NT2/D1 (cell line): ENCODE measurements around the gene CXCL16.

Experiments used
- DNase-seq: peaks from one replicate; pipeline ENCODE4 v3.0.0-alpha.2; 2011; ENCODE audit warnings: low read depth, low spot score
- H3K27me3 ChIP-seq: 2 replicates; pipeline ENCODE4 v1.6.0; 2011; ENCODE audit warnings: mild to moderate bottlenecking; ENCODE audit not compliant: insufficient read length, insufficient read depth
- H3K36me3 ChIP-seq: 2 replicates; pipeline ENCODE4 v1.6.1; 2011; ENCODE audit warnings: mild to moderate bottlenecking, low read length, mixed read lengths; ENCODE audit not compliant: insufficient read depth, insufficient read length
- H3K4me1 ChIP-seq: 2 replicates; pipeline ENCODE4 v1.5.1; 2011; ENCODE audit not compliant: insufficient read depth, insufficient read length
- H3K4me3 ChIP-seq: 2 replicates; pipeline ENCODE4 v1.5.1; 2011; ENCODE audit warnings: low read depth; ENCODE audit not compliant: insufficient read length
- H3K9ac ChIP-seq: 2 replicates; pipeline ENCODE4 v1.6.0; 2011; ENCODE audit warnings: low read depth; ENCODE audit not compliant: insufficient read length
- H3K9me3 ChIP-seq: 2 replicates; pipeline ENCODE4 v1.5.1; 2011; ENCODE audit warnings: mild to moderate bottlenecking, low read length; ENCODE audit not compliant: insufficient read depth
- SUZ12 ChIP-seq: IDR thresholded peaks from 2 replicates; pipeline ENCODE4 v1.6.1; 2011; ENCODE audit not compliant: insufficient read length, insufficient read depth; ENCODE audit errors: extremely low read depth
- YY1 ChIP-seq: IDR thresholded peaks from 2 replicates; pipeline ENCODE4 v1.6.1; 2011; ENCODE audit not compliant: insufficient read length, insufficient read depth
- ZNF274 ChIP-seq: IDR thresholded peaks from 2 replicates; pipeline ENCODE4 v1.6.1; 2011; ENCODE audit warnings: mild to moderate bottlenecking, low read depth, low read length

Gene CXCL16

DNA sequence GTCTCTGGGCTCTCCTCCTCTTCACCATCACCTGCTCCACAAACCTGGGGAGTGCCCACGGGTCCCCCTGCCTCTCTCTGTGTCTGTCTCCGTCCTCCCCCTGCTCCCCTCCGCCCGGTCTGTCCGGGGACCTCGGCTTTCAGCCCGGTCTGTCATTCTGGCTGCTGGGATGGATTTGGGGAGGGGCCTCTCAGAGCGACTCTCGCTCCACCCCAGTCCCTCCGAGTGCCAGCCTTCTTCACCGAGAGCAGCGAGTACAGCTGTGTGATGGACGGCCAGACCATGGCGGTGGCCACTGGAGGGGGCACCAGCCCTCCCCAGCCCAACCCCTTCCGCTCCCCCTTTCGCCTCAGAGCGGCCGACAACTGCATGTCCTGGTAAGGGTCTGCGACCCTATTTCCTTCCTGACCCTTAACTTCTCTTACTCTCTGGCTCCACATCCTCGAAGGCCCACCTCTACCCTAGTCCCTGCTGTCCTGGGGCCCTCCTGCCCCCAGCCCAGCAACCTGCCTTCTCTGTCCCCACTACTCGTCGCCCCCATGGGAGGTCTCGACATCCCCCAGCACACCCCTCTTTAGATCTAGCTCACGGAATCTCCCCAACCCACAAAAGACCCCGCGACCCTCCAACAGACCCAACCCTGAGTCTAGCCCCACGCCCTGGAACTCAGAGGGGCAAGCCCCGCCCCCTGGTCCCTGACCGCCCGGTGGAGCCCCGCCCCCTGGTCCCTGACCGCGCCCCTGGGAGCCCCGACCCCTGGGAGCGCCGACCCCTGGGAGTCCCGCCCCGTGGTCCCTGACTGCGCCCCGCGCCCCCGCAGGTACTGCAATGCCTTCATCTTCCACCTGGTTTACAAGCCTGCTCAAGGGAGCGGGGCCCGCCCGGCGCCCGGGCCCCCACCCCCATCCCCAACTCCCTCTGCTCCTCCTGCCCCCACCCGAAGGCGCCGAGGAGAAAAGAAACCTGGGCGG lies 5.6 kb upstream of the CXCL16 start:
- Histone ChIP-seq H3K4me1 (no peaks in the 10 kb centered on the region), H3K27me3 (peaks cover 40% of the 10 kb centered on the region), H3K36me3 (no peaks in the 10 kb centered on the region), H3K4me3 (no peak overlapping the region), H3K9me3 (no peaks in the 10 kb centered on the region), H3K9ac (no peak overlapping the region)
- TF ChIP-seq SUZ12: no peak
- TF ChIP-seq ZNF274: no peak
- no peak for TF ChIP-seq YY1
- no peak for DNase-seq

DNA sequence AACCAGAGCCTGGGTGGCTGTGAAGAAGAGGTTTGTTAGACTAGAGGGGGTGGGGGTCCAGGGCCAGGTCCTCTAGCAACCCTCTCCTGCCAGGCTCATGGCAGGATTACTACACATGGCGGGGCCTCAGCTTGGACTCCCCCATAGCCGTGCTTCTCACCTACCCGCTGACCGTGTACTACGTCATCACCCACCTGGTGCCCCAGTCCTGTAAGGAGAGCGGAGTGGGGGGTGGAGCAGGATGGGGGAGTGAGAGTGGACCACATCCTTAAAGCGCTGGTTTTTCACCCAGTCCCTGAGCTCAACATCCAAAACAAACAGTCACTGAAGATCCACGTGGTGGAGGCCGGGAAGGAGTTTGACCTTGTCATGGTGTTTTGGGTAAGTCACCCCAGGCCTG lies 4.2 kb upstream of the CXCL16 start:
- Histone ChIP-seq H3K9me3 (no peaks in the 10 kb centered on the region), H3K9ac (no peak overlapping the region), H3K36me3 (no peaks in the 10 kb centered on the region), H3K4me3 (no peak overlapping the region), H3K4me1 (no peaks in the 10 kb centered on the region), H3K27me3 (peaks cover 54% of the 10 kb centered on the region)
- no peak for TF ChIP-seq SUZ12
- no peak for DNase-seq

DNA sequence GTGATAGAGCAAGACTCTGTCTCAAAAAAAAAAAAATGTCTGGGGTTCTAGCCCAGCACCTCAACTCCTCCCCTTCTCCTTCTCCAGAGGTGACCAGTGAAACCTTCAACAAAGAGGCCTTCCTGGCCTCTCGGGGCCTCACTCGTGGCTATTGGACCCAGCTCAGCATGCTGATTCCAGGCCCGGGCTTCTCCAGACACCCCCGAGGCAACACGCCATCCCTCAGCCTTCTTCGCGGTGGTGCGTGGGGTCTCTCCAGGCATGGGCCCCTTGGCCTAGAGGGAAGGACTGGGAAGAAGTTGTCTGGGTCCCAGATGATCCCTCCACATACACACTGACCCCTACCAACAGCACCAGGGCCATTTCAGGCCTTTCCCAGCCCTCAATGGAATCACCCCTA lies 3.5 kb upstream of the CXCL16 start:
- peaks cover 1% of the 10 kb centered on the region for H3K4me1 ChIP-seq
- H3K36me3 ChIP-seq: no peaks in the 10 kb centered on the region
- DNase-seq: no peak
- peaks cover 60% of the 10 kb centered on the region for H3K27me3 ChIP-seq
- no peak overlapping the region for H3K9ac ChIP-seq
- no peak overlapping the region for H3K4me3 ChIP-seq
- TF ChIP-seq YY1 (no peak), ZNF274 (no peak), SUZ12 (no peak)
- no peaks in the 10 kb centered on the region for H3K9me3 ChIP-seq

DNA sequence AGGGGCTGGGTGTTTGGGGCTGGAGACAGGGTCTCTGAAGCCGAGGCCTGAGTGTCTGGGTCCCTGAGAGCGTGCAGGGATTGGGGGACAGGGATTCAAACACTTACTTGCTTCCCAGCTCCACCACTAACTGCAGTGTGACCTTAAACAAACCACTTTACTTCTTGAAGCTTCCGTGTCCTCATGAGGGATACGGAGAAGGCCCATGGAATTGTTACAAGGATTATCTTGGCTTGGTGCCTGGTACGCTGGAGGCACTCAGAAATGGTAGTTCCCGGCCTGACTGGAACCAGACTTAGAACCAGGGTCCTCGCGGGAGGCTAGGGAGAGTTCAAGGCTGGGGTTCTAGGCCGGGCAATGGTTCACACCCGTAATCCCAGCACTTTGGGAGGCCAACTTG lies 2.9 kb upstream of the CXCL16 start:
- TF ChIP-seq YY1: no peak
- TF ChIP-seq SUZ12: no peak
- no peak for TF ChIP-seq ZNF274
- Histone ChIP-seq H3K9ac (no peak overlapping the region), H3K36me3 (no peaks in the 10 kb centered on the region), H3K27me3 (peaks cover 64% of the 10 kb centered on the region), H3K4me3 (no peak overlapping the region), H3K9me3 (no peaks in the 10 kb centered on the region), H3K4me1 (peaks cover 3% of the 10 kb centered on the region)
- no peak for DNase-seq

DNA sequence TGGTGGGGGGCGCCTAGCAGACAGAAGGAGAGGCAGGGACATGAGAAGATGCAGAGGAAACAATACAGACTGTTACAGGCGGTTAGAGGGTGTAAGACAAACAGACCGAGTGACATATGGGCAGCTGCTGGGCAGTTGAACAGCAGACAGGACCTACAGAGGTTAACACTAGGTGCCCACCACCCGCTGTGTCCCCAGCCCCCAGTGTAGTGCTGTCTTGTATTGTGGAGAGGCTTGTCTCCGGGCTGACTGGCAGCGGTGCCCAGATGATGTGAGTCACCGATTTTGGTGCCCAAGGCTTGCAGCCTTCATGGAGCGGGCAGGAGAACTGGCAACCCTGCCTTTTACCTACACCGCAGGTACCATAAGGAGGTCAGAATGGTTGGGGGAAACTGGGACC lies 2.4 kb upstream of the CXCL16 start:
- no peak for TF ChIP-seq YY1
- no peak for TF ChIP-seq SUZ12
- TF ChIP-seq ZNF274: no peak
- H3K9ac ChIP-seq: no peak overlapping the region
- H3K9me3 ChIP-seq: no peaks in the 10 kb centered on the region
- no peaks in the 10 kb centered on the region for H3K36me3 ChIP-seq
- H3K27me3 ChIP-seq: peaks cover 64% of the 10 kb centered on the region
- H3K4me3 ChIP-seq: no peak overlapping the region
- H3K4me1 ChIP-seq: peaks cover 3% of the 10 kb centered on the region
- no peak for DNase-seq

DNA sequence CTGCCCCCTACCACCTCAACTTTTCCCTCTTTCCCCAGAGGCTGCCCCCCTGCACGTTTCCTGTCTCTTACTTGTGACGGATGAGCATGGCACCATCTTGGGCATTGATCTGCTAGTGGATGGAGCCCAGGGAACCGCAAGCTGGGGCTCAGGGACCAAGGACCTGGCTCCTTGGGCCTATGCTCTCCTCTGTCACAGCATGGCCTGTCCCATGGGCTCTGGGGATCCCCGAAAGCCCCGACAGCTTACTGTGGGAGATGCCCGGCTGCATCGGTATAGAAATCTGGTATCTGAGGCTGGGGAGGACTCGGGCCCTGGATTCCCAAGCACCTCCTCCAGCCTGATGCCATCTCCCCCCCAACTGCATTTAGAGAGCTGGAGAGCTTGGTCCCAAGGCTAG lies 1.8 kb upstream of the CXCL16 start:
- Histone ChIP-seq H3K4me1 (peaks cover 3% of the 10 kb centered on the region), H3K9me3 (no peaks in the 10 kb centered on the region), H3K36me3 (no peaks in the 10 kb centered on the region), H3K27me3 (peaks cover 64% of the 10 kb centered on the region), H3K4me3 (no peak overlapping the region), H3K9ac (no peak overlapping the region)
- no peak for DNase-seq
- TF ChIP-seq ZNF274 (no peak), YY1 (no peak), SUZ12 (no peak)

DNA sequence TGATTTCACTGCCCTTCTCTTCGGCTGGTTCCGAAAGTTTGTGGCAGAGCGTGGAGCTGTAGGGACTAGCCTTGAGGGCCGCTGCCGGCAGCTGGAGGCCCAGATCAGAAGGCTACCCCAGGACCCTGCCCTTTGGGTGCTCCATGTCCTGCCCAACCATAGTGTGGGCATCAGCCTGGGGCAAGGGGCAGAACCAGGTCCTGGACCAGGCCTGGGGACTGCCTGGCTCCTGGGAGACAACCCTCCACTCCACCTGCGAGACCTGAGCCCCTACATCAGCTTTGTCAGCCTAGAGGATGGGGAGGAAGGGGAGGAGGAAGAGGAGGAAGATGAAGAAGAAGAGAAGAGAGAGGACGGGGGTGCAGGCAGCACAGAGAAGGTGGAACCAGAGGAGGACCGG lies 856 bp upstream of the CXCL16 start:
- H3K36me3 ChIP-seq: no peaks in the 10 kb centered on the region
- TF ChIP-seq SUZ12 (no peak), YY1 (no peak), ZNF274 (no peak)
- no peak for DNase-seq
- no peaks in the 10 kb centered on the region for H3K9me3 ChIP-seq
- H3K9ac ChIP-seq: no peak overlapping the region
- H3K4me3 ChIP-seq: no peak overlapping the region
- H3K4me1 ChIP-seq: peaks cover 3% of the 10 kb centered on the region
- peaks cover 66% of the 10 kb centered on the region for H3K27me3 ChIP-seq
